IPS-20b (cell line): ENCODE data around the gene SSR1.

ENCODE experiments used
- H3K27ac ChIP-seq: one replicate; pipeline ENCODE4 v1.5.1; 2013; ENCODE audit warnings: low read length
- H3K27me3 ChIP-seq: 2 replicates; pipeline ENCODE4 v1.6.1; 2013; ENCODE audit warnings: mild to moderate bottlenecking, low read length, inconsistent platforms; ENCODE audit not compliant: insufficient read depth
- H3K36me3 ChIP-seq: 2 replicates; pipeline ENCODE4 v1.6.1; 2013; ENCODE audit warnings: low read depth, mild to moderate bottlenecking, inconsistent platforms, low read length, moderate library complexity; ENCODE audit not compliant: insufficient read depth
- H3K4me1 ChIP-seq: 2 replicates; pipeline ENCODE4 v1.6.1; 2013; ENCODE audit warnings: mild to moderate bottlenecking, control low read depth, inconsistent platforms, low read length, moderate library complexity; ENCODE audit not compliant: insufficient read depth
- H3K4me3 ChIP-seq: 2 replicates; pipeline ENCODE4 v1.5.1; 2013; ENCODE audit warnings: mild to moderate bottlenecking, low read length, inconsistent platforms
- H3K9ac ChIP-seq: 2 replicates; pipeline ENCODE4 v1.6.1; 2013; ENCODE audit warnings: low read depth, mild to moderate bottlenecking, inconsistent platforms, low read length, moderate library complexity
- H3K9me3 ChIP-seq: 2 replicates; pipeline ENCODE4 v1.6.1; 2013; ENCODE audit warnings: mild to moderate bottlenecking, low read depth, low read length, inconsistent platforms; ENCODE audit not compliant: insufficient read depth

SSR1 gene

DNA sequence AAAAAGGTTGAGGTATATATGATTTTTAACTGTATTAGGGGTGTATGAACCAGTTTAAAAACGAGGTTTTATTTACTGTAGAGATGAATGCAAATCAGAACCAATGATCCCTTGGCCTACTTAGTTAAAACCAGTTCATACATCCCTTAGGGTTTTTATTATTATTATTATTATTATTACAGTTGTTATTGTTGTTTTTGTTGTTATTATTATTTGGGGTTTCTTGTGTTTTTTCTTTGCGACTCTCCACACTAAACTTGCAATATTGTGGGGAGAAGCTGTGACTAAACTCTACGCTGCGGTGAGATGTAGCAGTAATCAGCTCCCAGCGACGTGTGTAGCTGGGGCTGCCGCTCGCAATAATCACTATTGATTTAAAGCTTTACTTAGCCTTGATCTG, 62.2 kb downstream of the SSR1 start:
- Histone ChIP-seq H3K4me1 (no peaks in the 10 kb centered on the region), H3K4me3 (no peak overlapping the region), H3K9me3 (peaks cover 6% of the 10 kb centered on the region), H3K27ac (no peak overlapping the region), H3K27me3 (no peaks in the 10 kb centered on the region), H3K9ac (no peak overlapping the region), H3K36me3 (peaks cover 29% of the 10 kb centered on the region)

DNA sequence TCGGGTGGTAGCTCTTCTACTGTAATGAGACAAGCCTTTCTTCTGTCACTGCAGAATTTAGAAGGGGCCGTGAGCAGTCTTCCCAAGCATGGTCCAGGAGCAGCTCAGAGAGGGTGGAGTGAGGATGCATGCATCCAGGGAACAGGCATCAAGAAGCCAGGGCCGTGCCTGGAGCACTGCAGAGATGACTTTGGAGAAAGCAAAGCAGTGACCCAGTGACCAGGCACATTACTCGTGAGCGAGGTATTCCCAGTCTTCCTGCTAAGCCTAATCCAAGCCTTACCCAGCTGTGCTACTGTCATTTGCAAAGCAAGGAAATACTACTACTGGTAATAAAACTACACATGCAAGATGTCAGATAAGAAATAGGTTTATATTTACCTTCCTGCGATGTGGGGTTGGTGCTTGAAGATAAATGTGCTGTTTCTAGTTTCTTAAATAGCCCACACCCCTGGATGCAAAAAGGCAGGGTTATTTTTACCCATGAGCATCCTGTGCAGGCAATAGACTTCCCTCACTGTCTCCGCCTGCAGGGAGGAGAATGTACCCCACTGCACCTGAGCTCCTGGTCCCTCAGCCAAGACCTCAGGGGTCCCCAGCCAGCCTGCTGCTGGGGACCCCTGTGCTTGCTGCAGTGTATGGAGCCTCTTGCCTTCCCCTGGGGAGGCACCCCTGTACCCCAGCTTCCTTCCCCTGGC, 62.9 kb downstream of the SSR1 start:
- Histone ChIP-seq H3K4me3 (no peak overlapping the region), H3K4me1 (no peaks in the 10 kb centered on the region), H3K27ac (no peak overlapping the region), H3K9ac (no peak overlapping the region), H3K9me3 (no peaks in the 10 kb centered on the region), H3K27me3 (no peaks in the 10 kb centered on the region), H3K36me3 (peaks cover 29% of the 10 kb centered on the region)

DNA sequence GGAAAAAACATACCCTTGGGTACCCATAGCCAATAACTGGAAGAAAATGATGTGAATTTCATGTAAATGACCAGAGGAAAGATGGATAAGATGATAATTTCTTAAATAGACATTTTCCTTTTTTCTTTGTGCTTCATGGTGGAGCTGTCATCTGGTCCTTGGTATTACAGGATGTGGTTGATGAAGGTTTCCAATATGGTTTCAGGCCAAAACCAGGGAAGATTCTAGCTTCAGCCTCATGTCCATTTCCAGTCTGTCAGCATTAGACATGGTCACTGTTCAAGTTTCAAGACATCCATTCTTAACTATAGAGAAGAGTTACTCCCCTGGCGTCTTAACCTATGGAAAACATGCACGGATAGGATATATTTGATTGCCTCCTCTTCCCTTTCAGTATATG, 63.6 kb downstream of the SSR1 start:
- H3K9me3 ChIP-seq: no peaks in the 10 kb centered on the region
- peaks cover 29% of the 10 kb centered on the region for H3K36me3 ChIP-seq
- no peak overlapping the region for H3K9ac ChIP-seq
- H3K27me3 ChIP-seq: no peaks in the 10 kb centered on the region
- no peaks in the 10 kb centered on the region for H3K4me1 ChIP-seq
- H3K27ac ChIP-seq: no peak overlapping the region
- no peak overlapping the region for H3K4me3 ChIP-seq

DNA sequence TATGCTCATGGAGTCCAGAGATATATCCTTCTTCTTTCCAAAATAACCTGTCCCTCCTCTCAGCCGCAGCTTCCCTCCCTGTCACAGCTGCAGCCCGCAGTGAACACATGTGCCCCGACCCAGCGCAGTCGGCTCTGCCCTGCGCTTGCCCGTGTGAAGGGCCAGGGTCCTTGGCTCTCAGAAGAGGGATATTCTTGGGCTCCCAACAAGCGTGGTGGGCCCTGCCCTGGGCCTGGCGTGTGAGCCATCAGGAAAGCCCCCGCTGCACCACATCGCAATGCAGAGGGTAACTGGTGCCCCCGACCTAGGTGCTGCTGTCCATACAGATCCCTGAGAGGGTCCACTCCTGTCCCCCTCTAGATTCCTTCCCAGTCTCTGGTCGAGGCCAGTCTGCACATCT, 65.2 kb downstream of the SSR1 start:
- peaks cover 6% of the 10 kb centered on the region; the same call in 1 of the 2 replicates for H3K4me1 ChIP-seq
- no peak overlapping the region for H3K4me3 ChIP-seq
- peaks cover 29% of the 10 kb centered on the region for H3K36me3 ChIP-seq
- no peaks in the 10 kb centered on the region for H3K27me3 ChIP-seq
- H3K9me3 ChIP-seq: no peaks in the 10 kb centered on the region
- H3K9ac ChIP-seq: no peak overlapping the region
- no peak overlapping the region for H3K27ac ChIP-seq

DNA sequence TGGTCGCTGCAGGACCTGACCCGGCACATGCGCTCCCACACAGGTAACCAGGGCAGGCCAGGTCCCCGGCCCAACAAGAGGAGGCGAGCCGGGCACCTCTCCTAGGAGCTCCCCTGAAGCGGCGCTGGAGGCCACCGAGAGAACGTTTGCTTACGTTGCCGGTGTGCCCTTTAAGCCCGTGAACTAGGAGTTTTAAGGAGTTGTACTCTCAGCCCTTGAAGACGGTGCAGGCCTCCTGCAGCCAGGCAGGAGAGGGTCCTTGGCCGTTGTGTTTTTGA, 65.9 kb downstream of the SSR1 start:
- Histone ChIP-seq H3K9me3 (no peaks in the 10 kb centered on the region), H3K27me3 (no peaks in the 10 kb centered on the region), H3K36me3 (peaks cover 29% of the 10 kb centered on the region), H3K4me3 (no peak overlapping the region), H3K9ac (no peak overlapping the region), H3K4me1 (peaks cover 13% of the 10 kb centered on the region), H3K27ac (no peak overlapping the region)

DNA sequence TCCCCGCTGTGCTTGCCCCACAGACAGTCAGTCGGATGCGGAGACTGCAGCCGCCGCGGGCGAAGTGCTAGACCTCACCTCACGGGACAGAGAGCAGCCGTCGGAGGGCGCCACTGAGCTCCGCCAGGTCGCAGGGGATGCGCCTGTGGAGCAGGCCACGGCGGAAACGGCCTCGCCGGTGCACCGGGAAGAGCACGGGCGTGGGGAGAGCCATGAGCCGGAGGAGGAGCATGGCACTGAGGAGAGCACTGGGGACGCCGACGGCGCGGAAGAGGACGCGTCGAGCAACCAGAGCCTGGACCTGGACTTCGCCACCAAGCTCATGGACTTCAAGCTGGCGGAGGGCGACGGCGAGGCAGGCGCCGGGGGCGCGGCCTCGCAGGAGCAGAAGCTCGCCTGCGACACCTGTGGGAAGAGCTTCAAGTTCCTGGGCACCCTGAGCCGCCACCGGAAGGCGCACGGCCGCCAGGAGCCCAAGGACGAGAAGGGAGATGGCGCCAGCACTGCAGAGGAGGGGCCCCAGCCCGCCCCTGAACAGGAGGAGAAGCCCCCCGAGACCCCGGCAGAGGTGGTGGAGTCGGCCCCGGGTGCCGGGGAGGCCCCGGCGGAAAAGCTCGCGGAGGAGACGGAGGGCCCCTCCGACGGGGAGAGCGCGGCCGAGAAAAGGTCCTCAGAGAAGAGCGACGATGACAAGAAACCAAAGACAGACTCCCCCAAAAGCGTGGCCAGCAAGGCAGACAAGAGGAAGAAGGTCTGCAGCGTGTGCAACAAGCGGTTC, 66.4 kb downstream of the SSR1 start:
- no peaks in the 10 kb centered on the region for H3K9me3 ChIP-seq
- no peak overlapping the region for H3K27ac ChIP-seq
- H3K4me3 ChIP-seq: no peak overlapping the region
- H3K9ac ChIP-seq: no peak overlapping the region
- H3K27me3 ChIP-seq: no peaks in the 10 kb centered on the region
- peaks cover 18% of the 10 kb centered on the region for H3K4me1 ChIP-seq
- peaks cover 29% of the 10 kb centered on the region for H3K36me3 ChIP-seq

DNA sequence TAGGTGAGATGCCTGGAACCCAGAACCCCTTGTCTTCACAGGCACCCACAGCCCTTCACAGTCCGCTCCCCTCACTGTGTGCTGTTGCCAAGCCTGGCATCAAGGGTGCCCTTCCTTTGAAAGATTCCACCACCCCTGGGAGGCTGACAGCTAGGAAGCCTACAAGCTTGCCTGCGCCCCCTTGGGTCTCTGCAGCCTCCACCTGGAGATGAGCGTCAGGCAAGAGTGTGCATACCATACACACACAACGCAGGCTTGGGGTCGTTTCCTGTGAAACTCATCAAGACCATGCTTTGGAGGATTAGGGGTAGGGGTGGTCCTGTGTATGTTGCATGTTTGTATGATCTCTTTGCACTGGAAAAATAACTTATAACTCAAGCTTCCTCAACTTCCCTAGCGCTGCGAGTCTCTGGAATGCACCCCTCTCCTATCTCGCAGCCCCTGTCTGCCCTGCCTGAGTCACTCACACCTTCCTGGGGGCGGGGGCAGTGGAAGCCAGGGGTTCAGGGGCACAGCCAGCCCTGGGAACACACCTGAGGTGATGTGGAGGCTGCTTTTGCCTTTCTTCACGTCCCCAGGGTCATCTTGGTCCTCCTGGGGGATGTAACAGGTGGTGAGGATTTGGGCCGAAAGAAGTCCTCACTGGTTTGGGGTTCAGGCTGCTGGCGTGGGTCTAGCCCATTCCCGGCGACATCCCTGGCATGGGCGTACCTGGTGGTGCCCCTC, 67.2 kb downstream of the SSR1 start:
- Histone ChIP-seq H3K36me3 (peaks cover 29% of the 10 kb centered on the region), H3K27me3 (no peaks in the 10 kb centered on the region), H3K9ac (no peak overlapping the region), H3K27ac (no peak overlapping the region), H3K4me3 (no peak overlapping the region), H3K4me1 (peaks cover 20% of the 10 kb centered on the region), H3K9me3 (no peaks in the 10 kb centered on the region)

DNA sequence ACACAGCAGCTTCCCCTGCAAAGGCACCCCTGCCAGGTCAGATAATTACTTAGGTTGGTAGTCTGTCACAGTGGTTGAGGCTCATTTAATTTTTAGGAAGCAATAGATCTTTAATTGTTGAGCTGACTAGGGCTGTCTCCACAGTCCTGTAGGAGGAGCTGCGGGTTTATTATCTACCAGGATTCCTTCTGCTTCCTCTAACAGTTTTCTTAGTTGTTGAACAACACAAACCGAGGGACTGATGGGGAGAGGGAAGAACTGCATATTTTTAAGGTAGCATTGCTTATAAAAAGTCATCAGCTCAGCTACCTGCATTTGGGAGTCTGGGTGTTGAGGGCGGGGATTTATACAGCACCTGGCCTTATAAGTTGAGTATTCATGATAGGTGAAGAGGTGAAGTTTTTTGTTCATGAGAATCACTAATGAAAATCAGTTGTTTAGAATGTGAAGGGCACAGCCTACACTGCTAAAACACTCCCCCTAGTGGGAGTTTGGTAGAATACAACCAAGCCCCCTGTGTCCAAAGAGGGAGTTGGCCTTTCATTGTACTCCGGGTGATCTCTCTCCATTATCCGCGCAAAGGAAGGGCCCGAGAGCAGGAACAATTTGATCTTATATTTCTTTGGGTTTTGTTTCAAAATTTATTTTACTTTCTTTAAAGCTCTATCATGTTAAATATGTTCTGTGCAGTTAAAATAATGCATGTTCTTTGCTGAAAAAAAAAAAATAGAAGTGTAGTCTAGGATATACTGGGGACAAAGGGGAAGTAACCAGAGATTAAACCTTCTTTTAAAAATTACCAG, 69.6 kb downstream of the SSR1 start:
- H3K4me3 ChIP-seq: no peak overlapping the region
- no peak overlapping the region for H3K27ac ChIP-seq
- peaks cover 27% of the 10 kb centered on the region for H3K4me1 ChIP-seq
- no peaks in the 10 kb centered on the region for H3K27me3 ChIP-seq
- peaks cover 14% of the 10 kb centered on the region; the same call in 1 of the 2 replicates for H3K36me3 ChIP-seq
- H3K9ac ChIP-seq: peak overlapping the region; percentile 46; the same call in 1 of the 2 replicates
- H3K9me3 ChIP-seq: no peaks in the 10 kb centered on the region

DNA sequence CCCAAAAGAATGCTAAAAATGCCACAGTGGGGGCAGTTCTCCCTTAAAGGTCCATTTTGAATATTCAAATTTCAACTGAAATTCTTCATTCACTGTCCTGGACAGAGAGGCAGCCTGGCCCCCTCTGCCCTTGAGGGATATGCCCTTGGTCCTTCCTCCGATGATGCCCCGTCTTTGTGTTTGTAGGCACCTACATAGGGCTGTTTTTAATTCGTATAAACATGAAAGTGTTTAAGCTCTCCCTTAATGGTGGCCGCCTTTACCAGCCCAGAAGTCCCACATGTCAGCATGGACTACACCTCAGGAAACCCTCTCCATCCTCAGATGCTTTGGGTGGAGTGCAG, 70.2 kb downstream of the SSR1 start:
- Histone ChIP-seq H3K36me3 (peaks cover 9% of the 10 kb centered on the region; the same call in 1 of the 2 replicates), H3K9me3 (no peaks in the 10 kb centered on the region), H3K27ac (no peak overlapping the region), H3K4me3 (no peak overlapping the region), H3K4me1 (peaks cover 27% of the 10 kb centered on the region), H3K27me3 (no peaks in the 10 kb centered on the region), H3K9ac (peak overlapping the region; percentile 46; the same call in 1 of the 2 replicates)

DNA sequence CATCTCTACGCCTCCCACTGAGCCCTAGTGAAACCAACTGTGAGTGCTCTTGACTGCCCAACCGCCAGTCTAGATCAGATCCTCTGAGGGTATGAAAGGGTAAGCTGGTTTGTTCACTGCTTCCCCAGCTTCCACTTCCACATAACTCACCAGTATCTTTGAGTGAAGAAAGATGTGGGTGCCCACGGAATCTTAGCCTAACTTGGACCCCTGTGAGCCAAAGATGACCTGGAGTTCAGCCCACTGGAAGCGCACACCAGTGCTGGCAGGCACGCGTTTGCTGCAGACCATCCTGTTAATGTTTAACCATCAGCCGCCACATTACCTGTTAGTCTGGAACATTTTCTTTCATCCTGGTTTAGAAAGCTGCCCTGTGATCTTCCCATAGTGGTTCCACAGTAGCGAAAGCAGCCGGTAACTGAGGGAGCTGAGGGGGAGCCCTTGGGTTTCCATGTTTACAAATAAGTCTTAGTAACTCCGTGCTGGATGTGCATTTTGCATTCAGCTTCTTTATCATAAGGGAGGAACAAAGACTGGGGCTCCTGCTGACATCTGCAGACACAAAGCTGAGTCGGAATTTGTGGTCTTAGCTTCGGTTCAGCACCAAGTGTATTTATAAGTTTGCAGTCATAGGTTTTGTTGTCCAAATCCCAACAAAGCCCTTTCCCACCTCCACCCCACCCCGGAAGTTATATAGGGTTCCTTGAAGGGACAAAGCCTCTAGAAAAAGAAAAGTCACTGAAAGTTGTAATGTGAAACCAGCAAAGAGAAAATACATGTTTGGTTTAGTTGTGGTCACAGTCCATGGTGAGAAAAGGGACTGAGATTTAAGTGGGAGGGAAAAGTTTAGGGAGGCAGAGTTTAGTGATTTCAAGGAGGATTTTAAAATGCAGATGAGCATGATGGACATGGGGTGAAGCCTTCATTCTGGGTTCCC, 71.0 kb downstream of the SSR1 start:
- Histone ChIP-seq H3K4me3 (no peak overlapping the region), H3K9ac (peak overlapping the region; percentile 46; the same call in 1 of the 2 replicates), H3K36me3 (0 out of 2 replicates have a peak, but pooled peaks cover 1% of the 10 kb centered on the region), H3K4me1 (peaks cover 27% of the 10 kb centered on the region), H3K9me3 (no peaks in the 10 kb centered on the region), H3K27me3 (no peaks in the 10 kb centered on the region), H3K27ac (no peak overlapping the region)
